Heart left ventricle (tissue), 13 donors: Measurements from ENCODE around the gene RGL1.

Experiments used
- POLR2A ChIP-seq, 2 donors: fragments of 450-650 bp; IDR thresholded peaks; one replicate each; pipeline ENCODE4 v1.6.1; 2017; ENCODE audit warnings: antibody characterized with exemption in 2 of 2, mild to moderate bottlenecking in 2 of 2, moderate library complexity in 2 of 2
- TF ChIP-seq, protein P1 (sequence below), 12 donors: fragments of 200-600 bp; sonication (generic) in 4 of 12; IDR thresholded peaks; one replicate each; pipeline versions ENCODE4 v1.5.0 to v1.8.0; 2018 to 2022; ENCODE audit warnings: antibody characterized with exemption in 12 of 12, mild to moderate bottlenecking in 5 of 12
- donor health status: ischemic (EF 13 %, LVEDD 7.1; RV severe dilation, severe dysfunction).
- donor health status: DM: no; HTN: yes; CAD: no.
- donor health status: DM: no; HTN: no; CAD: no.
- donor health status: ischemic (EF 25% LVEDD 6.9; RV normal size, moderate dysfunction).
- donor health status: ischemic (EF 25% LVEDD 5.7; RV mildly dilated, moderate dysfunction).
- donor health status: ischemic (EF 35%, LVEDD 5.7; RV mildly dilated, moderate dysfunction).
- donor health status: nonischemic (EF 11% LVEDD 7.7; RV severe dilation, severe dysfunction).
- donor health status: DM: yes; HTN: yes; CAD: no.
- donor health status: PGD.
- donor health status: ischemic (EF 29% LVEDD 5.4; RV normal size, mild dysfunction).
- donor health status: nonischemic (EF 23%, LVEDD 6.1; RV moderate dilation, normal function).

DNA sequence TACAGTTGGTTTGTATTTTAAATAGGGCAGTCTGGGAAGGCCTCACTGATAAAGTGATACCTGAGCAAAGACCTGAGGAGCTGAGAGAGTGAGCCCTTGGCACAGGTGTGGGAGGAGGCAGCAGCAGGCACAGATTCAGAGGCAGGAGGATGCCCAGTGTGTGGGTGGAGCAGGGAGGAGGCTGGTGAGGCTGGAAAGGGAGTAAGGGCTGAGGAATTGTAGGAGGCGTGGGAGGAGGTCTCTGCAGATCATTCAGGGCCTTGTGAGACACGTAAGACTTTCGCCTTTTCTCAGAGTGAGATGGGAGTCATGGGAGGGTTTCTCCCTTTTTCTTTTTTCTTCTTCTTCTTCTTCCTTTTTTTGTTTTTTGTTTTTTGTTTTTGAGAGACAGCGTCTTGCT lies 58.0 kb downstream of the RGL1 start:
- TF ChIP-seq POLR2A (IDR thresholded peaks at IDR 0.05): no peak
- TF ChIP-seq, protein P1, sequence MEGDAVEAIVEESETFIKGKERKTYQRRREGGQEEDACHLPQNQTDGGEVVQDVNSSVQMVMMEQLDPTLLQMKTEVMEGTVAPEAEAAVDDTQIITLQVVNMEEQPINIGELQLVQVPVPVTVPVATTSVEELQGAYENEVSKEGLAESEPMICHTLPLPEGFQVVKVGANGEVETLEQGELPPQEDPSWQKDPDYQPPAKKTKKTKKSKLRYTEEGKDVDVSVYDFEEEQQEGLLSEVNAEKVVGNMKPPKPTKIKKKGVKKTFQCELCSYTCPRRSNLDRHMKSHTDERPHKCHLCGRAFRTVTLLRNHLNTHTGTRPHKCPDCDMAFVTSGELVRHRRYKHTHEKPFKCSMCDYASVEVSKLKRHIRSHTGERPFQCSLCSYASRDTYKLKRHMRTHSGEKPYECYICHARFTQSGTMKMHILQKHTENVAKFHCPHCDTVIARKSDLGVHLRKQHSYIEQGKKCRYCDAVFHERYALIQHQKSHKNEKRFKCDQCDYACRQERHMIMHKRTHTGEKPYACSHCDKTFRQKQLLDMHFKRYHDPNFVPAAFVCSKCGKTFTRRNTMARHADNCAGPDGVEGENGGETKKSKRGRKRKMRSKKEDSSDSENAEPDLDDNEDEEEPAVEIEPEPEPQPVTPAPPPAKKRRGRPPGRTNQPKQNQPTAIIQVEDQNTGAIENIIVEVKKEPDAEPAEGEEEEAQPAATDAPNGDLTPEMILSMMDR (IDR thresholded peaks at IDR 0.05): no peak
